Glutamatergic neuron (in vitro differentiated cells): ENCODE measurements around the gene PABPN1L. TPM values are rescaled to one million over a fixed set of nuclear protein-coding genes. Genes with fewer than 3 reads are reported as not detected.
"Not testable (repeated sequence)": the region's sequence is repeated elsewhere in the genome, so short reads cannot be mapped to it uniquely, and the experiment has no call there.

Source experiments
- DNase-seq: peaks from one replicate; pipeline ENCODE4 v3.0.0; 2022
- H3K27ac Mint-ChIP-seq: one replicate; pipeline ENCODE4 v1.8.0; 2020; ENCODE audit warnings: mild to moderate bottlenecking, mixed read lengths, inconsistent platforms; ENCODE audit not compliant: unreplicated experiment
- H3K27me3 Mint-ChIP-seq: one replicate; pipeline ENCODE4 v1.8.0; 2020; ENCODE audit warnings: mild to moderate bottlenecking, moderate library complexity, mixed read lengths, inconsistent platforms; ENCODE audit not compliant: unreplicated experiment
- H3K36me3 Mint-ChIP-seq: one replicate; pipeline ENCODE4 v1.8.0; 2020; ENCODE audit warnings: mild to moderate bottlenecking, mixed read lengths, inconsistent platforms; ENCODE audit not compliant: unreplicated experiment
- H3K4me1 Mint-ChIP-seq: one replicate; pipeline ENCODE4 v1.8.0; 2020; ENCODE audit warnings: mild to moderate bottlenecking, low read depth, mixed read lengths, inconsistent platforms; ENCODE audit not compliant: unreplicated experiment
- H3K4me3 Mint-ChIP-seq: one replicate; pipeline ENCODE4 v1.8.0; 2020; ENCODE audit warnings: mild to moderate bottlenecking, mixed read lengths, inconsistent platforms; ENCODE audit not compliant: unreplicated experiment
- H3K9me3 Mint-ChIP-seq: one replicate; pipeline ENCODE4 v1.8.0; 2020; ENCODE audit warnings: mild to moderate bottlenecking, moderate library complexity, mixed read lengths, inconsistent platforms; ENCODE audit not compliant: unreplicated experiment
- CTCF ChIP-seq: fragments of 200-600 bp; sonication (generic); IDR thresholded peaks from one replicate; pipeline ENCODE4 v1.5.0; 2021; ENCODE audit not compliant: partially characterized antibody, unreplicated experiment
- total RNA-seq: library from RNA; stranded (reverse); fragmentation: NEBNext Ultra II Directional; extraction: Animal tissue kit (Norgen Biotek cat#: 25700); gene quantifications from one replicate; pipeline ENCODE4 v1.2.1, GENCODE V29; 2021; ENCODE audit not compliant: unreplicated experiment

Gene PABPN1L
- total RNA-seq, 1 donor from 2014 or later = 3.9 TPM

- peaks cover 36% of the 10 kb centered on the region for H3K9me3 Mint-ChIP-seq
- peaks cover 6% of the 10 kb centered on the region for H3K4me1 Mint-ChIP-seq
- H3K36me3 Mint-ChIP-seq = peaks cover 5% of the 10 kb centered on the region
- DNase-seq = no peak
- H3K27me3 Mint-ChIP-seq = peaks cover 20% of the 10 kb centered on the region
- H3K27ac Mint-ChIP-seq = peak overlapping the region; percentile 55
- H3K4me3 Mint-ChIP-seq = no peak overlapping the region
- TF ChIP-seq CTCF = no peak
Measured at GRCh38 chr16:88893127-88893968, 26.9 kb upstream of the PABPN1L start.

- no peak for TF ChIP-seq CTCF
- H3K9me3 Mint-ChIP-seq = peaks cover 38% of the 10 kb centered on the region
- H3K36me3 Mint-ChIP-seq = peaks cover 5% of the 10 kb centered on the region
- peak overlapping the region; percentile 84 for H3K27ac Mint-ChIP-seq
- DNase-seq = no peak
- H3K27me3 Mint-ChIP-seq = peaks cover 22% of the 10 kb centered on the region
- H3K4me1 Mint-ChIP-seq = peaks cover 6% of the 10 kb centered on the region
- H3K4me3 Mint-ChIP-seq = peak overlapping the region; percentile 61
Measured at GRCh38 chr16:88892065-88892464, 25.6 kb upstream of the PABPN1L start.

GRCh38 chr16:88891083-88891482, 24.6 kb upstream of the PABPN1L start:
- H3K36me3 Mint-ChIP-seq = peaks cover 5% of the 10 kb centered on the region
- H3K9me3 Mint-ChIP-seq = peaks cover 40% of the 10 kb centered on the region
- H3K4me1 Mint-ChIP-seq = peaks cover 8% of the 10 kb centered on the region
- peak overlapping the region; percentile 59 for H3K27ac Mint-ChIP-seq
- peaks cover 24% of the 10 kb centered on the region for H3K27me3 Mint-ChIP-seq
- DNase-seq = no peak
- H3K4me3 Mint-ChIP-seq = no peak overlapping the region
- TF ChIP-seq CTCF = no peak

GRCh38 chr16:88889702-88890352, 23.4 kb upstream of the PABPN1L start:
- Mint-ChIP-seq H3K4me3 (peak overlapping the region; percentile 30), H3K9me3 (peaks cover 40% of the 10 kb centered on the region), H3K27me3 (peaks cover 23% of the 10 kb centered on the region), H3K27ac (peak overlapping the region; percentile 73)
- not testable (repeated sequence) for DNase-seq, H3K36me3 Mint-ChIP-seq, H3K4me1 Mint-ChIP-seq

- DNase-seq = peak; percentile 81
- Mint-ChIP-seq H3K36me3 (peaks cover 5% of the 10 kb centered on the region), H3K27me3 (peaks cover 25% of the 10 kb centered on the region), H3K9me3 (peaks cover 42% of the 10 kb centered on the region), H3K27ac (peak overlapping the region; percentile 68), H3K4me1 (peaks cover 7% of the 10 kb centered on the region), H3K4me3 (no peak overlapping the region)
- TF ChIP-seq CTCF = no peak
Measured at GRCh38 chr16:88888461-88889387, 22.3 kb upstream of the PABPN1L start.
